GM21717 (cell line): ENCODE results near the gene MRPS33.
"Not testable (repeated sequence)": the region's sequence is repeated elsewhere in the genome, so short reads cannot be mapped to it uniquely, and the experiment has no call there.

Experiments
- ATAC-seq: cut with Tn5 transposase; IDR thresholded peaks from one replicate; pipeline ENCODE4 v1.9.1; 2021; ENCODE audit warnings: mild to moderate bottlenecking, moderate library complexity; ENCODE audit not compliant: unreplicated experiment

MRPS33 gene

GRCh38 chr7:141014524-141015395, at the start of gene MRPS33:
Gene MRPS33 (minus strand): TSS chr7:141014952. CDS start chr7:141010633, 4,319 bp downstream.
- ATAC-seq, result peak; percentile 99

GRCh38 chr7:141057788-141058187, 43.0 kb upstream of the MRPS33 start:
- no peak for ATAC-seq

- no peak for ATAC-seq
Observed at GRCh38 chr7:141055146-141055545, 40.4 kb upstream of the MRPS33 start.

GRCh38 chr7:141053626-141054025, 38.9 kb upstream of the MRPS33 start:
- ATAC-seq, result no peak

GRCh38 chr7:141045842-141046620, 31.3 kb upstream of the MRPS33 start:
- no peak for ATAC-seq

GRCh38 chr7:141045126-141045841, 30.5 kb upstream of the MRPS33 start:
- no peak for ATAC-seq

- ATAC-seq, result no peak
Observed at GRCh38 chr7:141043616-141044015, 28.9 kb upstream of the MRPS33 start.

- ATAC-seq, result no peak
Observed at GRCh38 chr7:141042222-141043193, 27.8 kb upstream of the MRPS33 start.

- ATAC-seq, result no peak
Observed at GRCh38 chr7:141039376-141039775, 24.6 kb upstream of the MRPS33 start.

GRCh38 chr7:141038100-141038499, 23.3 kb upstream of the MRPS33 start:
- ATAC-seq, result not testable (repeated sequence)

- not testable (repeated sequence) for ATAC-seq
Observed at GRCh38 chr7:141032539-141033323, 18.0 kb upstream of the MRPS33 start.

- ATAC-seq, result no peak
Observed at GRCh38 chr7:141028767-141029166, 14.0 kb upstream of the MRPS33 start.

GRCh38 chr7:141027043-141027442, 12.3 kb upstream of the MRPS33 start:
- ATAC-seq, result no peak

- ATAC-seq, result no peak
Observed at GRCh38 chr7:141024668-141025067, 9.9 kb upstream of the MRPS33 start.

- ATAC-seq, result no peak
Observed at GRCh38 chr7:141023295-141023694, 8.5 kb upstream of the MRPS33 start.

- ATAC-seq, result no peak
Observed at GRCh38 chr7:141017555-141017954, 2.8 kb upstream of the MRPS33 start.

GRCh38 chr7:141016349-141016748, 1.6 kb upstream of the MRPS33 start:
- ATAC-seq, result no peak

- ATAC-seq, result peak; percentile 1
Observed at GRCh38 chr7:141014125-141014523, 628 bp downstream of the MRPS33 start.

- no peak for ATAC-seq
Observed at GRCh38 chr7:141013345-141013715, 1.4 kb downstream of the MRPS33 start.
